PFSK-1 (cell line): Measurements from ENCODE around the gene DCHS1.

Experiments
- POLR2AphosphoS5 ChIP-seq: IDR thresholded peaks from 2 replicates; pipeline ENCODE4 v1.6.1; 2012; ENCODE audit warnings: low read depth, mild to moderate bottlenecking, control low read depth, low read length, moderate library complexity
- SIN3A ChIP-seq: IDR thresholded peaks from 2 replicates; pipeline ENCODE4 v1.6.1; 2012; ENCODE audit warnings: mild to moderate bottlenecking, low read length, moderate library complexity, borderline replicate concordance; ENCODE audit not compliant: insufficient read depth
- TAF1 ChIP-seq: IDR thresholded peaks from 2 replicates; pipeline ENCODE4 v1.6.1; 2012; ENCODE audit warnings: low read length, control low read depth, borderline replicate concordance; ENCODE audit not compliant: insufficient read depth
- TF ChIP-seq, protein P1 (sequence below), 2 experiments: IDR thresholded peaks; 2 replicates each; pipeline versions ENCODE4 v1.6.1 to v1.8.0; 2011 to 2012; ENCODE audit warnings: low read depth in 2 of 2, low read length in 2 of 2, control low read depth in 1 of 2, inconsistent platforms in 1 of 2, mild to moderate bottlenecking in 1 of 2, moderate library complexity in 1 of 2; ENCODE audit not compliant: insufficient read depth in 1 of 2

DNA sequence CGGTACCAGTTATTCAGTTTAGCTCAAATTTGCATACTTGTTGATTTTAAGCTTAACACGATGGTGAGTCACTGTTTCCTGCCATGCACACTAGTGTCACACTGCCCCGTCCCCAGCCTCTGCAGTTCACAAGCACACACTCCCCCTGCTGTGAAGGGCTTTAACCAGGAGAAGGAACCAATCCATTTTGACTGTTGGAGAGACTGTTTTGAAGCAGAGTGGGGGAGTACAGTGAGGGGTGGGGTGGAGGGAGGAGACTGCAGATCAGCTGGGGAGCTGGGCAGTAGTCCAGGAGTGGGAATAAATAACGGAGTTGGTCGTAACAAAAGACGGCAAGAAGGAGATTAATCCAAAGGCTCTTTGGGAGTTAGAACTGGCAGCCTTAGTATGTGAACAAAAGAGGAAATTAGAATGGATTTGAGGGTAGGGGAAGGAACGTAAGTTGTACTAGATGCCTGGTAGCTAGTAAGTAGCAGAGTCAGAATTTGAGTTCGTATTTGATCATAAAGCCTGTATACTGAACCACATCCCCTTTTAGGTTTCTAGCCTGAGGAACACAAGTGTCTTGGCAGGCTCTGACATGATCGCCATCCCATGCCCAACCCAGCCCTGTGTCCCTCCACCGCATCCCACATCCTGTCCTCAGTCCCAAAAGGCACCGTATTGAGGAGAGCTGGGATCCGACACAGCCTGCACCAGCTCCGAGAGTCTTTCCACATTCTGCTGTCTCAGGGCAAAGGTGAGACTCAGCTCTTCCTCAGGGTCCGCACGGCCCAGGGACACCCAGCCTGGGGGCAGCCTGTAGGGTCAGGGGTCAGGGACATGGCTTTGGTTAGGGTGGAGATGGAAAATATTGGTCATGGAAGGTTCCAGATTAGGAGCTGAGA is 37.2 kb downstream of the DCHS1 start:
- TF ChIP-seq POLR2AphosphoS5 (no peak), TAF1 (peak; percentile 34; the same call in 1 of the 2 replicates), SIN3A (peak; percentile 96; the same call in 1 of the 2 replicates)
- TF ChIP-seq, protein P1, sequence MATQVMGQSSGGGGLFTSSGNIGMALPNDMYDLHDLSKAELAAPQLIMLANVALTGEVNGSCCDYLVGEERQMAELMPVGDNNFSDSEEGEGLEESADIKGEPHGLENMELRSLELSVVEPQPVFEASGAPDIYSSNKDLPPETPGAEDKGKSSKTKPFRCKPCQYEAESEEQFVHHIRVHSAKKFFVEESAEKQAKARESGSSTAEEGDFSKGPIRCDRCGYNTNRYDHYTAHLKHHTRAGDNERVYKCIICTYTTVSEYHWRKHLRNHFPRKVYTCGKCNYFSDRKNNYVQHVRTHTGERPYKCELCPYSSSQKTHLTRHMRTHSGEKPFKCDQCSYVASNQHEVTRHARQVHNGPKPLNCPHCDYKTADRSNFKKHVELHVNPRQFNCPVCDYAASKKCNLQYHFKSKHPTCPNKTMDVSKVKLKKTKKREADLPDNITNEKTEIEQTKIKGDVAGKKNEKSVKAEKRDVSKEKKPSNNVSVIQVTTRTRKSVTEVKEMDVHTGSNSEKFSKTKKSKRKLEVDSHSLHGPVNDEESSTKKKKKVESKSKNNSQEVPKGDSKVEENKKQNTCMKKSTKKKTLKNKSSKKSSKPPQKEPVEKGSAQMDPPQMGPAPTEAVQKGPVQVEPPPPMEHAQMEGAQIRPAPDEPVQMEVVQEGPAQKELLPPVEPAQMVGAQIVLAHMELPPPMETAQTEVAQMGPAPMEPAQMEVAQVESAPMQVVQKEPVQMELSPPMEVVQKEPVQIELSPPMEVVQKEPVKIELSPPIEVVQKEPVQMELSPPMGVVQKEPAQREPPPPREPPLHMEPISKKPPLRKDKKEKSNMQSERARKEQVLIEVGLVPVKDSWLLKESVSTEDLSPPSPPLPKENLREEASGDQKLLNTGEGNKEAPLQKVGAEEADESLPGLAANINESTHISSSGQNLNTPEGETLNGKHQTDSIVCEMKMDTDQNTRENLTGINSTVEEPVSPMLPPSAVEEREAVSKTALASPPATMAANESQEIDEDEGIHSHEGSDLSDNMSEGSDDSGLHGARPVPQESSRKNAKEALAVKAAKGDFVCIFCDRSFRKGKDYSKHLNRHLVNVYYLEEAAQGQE (IDR thresholded peaks at IDR 0.05; ENCODE audit: insufficient read depth in 1 of 2, low read depth in 2 of 2, low read length in 2 of 2): no peak
